Measurements from ENCODE around the gene ITSN2.
"Not testable (repeated sequence)": the region's sequence is repeated elsewhere in the genome, so short reads cannot be mapped to it uniquely, and the experiment has no call there.

ITSN2 gene

DNA sequence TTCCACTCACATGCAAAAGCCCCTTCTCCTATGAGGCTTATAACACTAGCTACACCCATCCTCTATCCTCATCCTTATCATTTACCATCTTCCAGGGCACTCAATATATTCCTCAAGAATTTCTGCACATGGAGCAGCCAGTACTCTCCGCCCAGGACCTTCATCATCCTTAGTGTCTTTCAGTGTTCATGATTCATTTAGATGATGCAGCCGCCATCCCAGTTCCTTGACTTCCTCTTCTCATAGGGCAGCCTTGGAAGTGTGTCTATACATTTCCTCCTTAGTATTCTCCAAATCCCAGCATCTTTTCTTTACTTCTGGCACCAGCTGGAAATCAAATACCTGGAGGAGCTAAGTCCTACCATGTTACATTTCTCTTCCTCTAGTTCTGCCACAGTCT, 3.0 kb upstream of the ITSN2 start:
- DNase-seq (ENCODE audit: low read depth): no peak

DNA sequence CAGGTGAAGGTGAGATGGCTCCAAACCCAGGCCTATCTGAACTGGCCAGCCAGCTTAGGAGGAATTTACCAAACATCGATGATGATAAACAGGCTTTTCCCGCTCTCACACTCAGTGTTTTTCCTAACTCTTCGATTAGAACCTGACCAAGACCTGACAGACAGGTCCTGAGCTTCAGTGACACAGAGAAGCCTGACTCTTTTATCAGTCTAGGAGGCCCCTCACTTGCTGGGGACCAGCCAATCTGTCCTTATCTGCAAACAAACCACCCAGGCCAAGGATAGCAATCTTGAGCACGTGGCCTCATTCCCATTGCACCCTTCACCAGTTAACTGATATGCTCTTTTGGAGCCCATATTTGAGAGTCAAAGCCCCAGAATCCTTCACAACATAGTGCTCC, 1.9 kb upstream of the ITSN2 start:
- no peak for DNase-seq (ENCODE audit: low read depth)

DNA sequence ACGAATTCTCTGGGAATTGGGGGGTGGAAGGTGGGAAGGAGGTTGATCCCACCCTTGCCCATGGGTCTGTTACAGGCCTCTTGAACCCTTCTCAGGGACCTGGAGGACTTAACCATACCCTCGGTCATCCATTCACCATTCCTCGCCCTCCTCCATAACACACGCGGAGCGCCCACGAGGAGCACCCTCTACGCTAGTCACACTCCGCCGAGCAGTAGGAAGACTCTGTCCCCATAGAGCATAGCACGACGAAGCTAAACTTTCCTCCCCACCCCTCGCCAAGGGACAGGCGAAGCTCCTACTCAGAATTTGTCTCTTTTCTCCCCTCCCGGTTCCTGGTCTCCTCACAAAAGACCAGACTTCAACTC, 611 bp upstream of the ITSN2 start:
- no peak for DNase-seq (ENCODE audit: low read depth)

DNA sequence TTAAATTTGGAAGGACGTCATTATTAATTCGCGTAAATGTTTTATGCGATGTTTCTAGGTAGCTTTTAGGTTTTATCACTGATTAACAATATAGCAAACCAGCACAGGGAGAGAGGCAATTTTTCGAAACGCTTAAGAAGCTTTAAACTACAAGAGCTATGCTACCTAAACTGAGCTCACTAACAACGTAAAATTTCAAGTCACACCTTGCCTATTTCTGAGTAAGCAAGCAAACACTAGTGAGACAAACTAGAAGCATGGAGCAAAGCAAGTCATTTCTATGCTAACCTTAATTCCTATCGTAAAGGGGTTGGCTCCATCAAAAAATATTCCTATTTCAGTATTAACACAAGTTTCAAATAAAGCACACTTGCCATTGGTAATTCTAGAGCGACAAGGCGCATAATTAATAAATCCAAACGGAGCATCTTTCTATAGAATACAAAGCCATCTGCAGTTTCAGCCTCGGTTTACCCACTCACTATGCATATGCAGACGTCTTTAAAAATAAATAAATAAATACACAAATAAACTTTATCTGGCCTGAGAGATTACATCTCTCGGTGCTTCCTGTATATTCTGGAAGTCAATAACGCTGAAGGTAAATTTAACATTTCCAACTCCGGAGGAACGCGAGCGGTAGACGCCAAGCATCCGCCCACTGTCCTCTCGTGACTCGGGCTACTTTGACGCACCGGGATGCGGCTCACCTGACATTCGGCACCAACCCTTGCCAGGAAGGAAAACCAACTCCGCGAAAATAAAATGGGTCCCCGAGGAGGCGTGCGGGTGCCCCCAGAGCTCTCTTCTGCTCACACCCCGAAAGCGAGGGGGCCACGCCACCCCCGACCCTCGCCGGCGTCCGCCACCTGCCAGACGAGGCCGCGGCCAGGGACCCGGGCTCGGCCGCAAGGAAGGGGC, 947 bp downstream of the ITSN2 start:
- peak; percentile 27 for DNase-seq (ENCODE audit: low read depth)

DNA sequence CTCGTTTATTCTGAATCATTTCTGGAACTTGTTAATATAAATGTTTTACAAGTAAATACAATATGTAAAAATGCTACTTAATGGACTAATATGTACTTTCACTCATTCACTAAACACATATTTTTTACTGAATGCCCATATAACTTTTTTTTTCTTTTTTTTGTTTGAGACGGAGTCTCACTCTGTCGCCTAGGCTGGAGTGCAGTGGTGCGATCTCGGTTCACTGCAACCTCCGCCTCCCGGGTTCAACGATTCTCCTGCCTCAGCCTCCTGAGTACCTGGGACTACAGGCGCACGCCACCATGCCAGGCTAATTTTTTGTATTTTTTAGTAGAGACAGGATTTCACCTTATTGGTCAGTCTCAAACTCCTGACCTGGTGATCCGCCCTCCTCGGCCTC, 2.6 kb downstream of the ITSN2 start:
- not testable (repeated sequence) for DNase-seq (ENCODE audit: low read depth)

DNA sequence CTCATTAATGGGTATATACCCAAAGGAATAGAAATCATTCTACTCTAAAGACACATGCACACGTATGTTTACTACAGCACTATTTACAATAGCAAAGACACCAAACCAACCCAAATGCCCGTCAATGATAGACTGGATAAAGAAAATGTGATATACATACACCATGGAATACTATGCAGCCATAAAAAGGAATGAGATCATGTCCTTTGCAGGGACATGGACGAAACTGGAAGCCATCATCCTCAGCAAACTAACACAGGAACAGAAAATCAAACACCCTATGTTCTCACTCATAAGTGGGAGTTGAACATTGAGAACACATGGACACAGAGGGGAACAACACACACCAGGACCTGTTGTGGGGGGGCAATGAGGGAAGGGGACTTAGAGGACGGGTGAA, 3.2 kb downstream of the ITSN2 start:
- DNase-seq (ENCODE audit: low read depth): not testable (repeated sequence)

DNA sequence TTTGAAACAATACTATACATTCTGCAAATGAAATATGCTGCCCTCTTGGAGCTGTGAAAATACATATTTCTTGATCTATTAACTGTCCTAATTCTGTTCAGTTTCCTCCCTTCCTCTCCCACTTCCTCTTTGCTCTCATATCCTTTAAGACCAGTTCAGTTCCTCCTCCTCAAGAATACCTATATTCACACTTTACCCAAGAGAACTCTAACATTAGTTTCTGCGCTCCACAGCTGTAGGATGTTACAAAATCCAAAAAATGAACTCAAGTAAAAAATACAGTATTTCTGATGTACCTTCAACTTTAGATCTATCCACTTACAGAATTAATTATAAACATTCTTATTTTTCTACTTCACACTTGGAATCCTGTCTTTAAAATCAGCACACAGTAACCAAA, 5.4 kb downstream of the ITSN2 start:
- no peak for DNase-seq (ENCODE audit: low read depth)

DNA sequence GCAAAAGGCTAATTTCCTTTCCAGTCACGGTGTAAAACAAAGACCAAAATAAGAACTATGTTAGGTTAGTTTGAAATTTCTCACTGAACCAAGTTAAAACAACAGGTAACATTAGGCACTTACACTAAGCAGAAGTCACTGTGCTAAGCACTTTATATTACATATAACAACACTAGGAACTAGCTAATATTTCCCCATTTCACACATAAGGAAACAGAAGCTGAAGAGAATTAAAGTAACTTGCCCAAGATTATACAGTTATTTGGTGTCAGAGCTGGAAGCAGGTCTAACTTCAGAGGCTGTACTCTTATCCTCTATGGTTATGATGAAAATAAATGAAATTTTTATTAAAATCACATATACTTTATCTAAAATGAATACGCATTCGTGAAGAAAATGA, 5.9 kb downstream of the ITSN2 start:
- no peak for DNase-seq (ENCODE audit: low read depth)

DNA sequence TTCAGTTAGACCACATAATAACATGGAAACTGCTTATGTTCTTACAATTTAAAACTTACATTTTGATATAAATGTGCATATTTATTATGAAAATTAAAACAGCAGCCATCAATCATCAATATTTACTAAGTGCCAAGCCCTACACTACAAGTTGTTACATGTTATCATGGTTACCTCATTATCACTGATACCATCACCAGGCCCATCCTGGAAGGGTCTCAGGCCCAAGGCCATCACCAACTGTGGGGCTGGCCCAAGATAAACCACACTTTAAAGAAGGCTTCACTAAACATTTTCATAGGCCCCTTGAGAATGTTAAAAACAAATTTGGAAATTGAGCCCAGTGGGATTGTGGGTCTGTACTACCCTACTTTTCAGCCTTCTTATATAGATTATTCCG, 6.4 kb downstream of the ITSN2 start:
- DNase-seq (ENCODE audit: low read depth): no peak

DNA sequence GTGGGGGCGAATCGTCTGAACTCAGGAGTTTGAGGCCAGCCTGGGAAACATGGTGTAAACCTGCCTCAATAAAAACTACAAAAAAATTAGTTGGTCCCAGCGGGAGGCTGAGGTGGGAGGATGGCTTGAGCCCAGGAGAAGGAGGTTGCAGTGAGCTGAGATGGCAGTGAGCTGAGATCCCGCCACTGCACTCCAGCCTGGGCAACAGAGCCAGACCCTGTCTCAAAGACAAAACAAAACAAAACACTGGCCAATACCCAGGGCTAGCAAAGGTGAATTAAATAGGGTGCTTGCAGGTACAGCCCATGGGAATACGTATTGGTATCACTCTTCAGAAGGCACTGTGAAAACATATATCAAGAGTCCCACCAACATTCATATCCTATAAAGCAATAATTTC, 7.0 kb downstream of the ITSN2 start:
- DNase-seq (ENCODE audit: low read depth): no peak

DNA sequence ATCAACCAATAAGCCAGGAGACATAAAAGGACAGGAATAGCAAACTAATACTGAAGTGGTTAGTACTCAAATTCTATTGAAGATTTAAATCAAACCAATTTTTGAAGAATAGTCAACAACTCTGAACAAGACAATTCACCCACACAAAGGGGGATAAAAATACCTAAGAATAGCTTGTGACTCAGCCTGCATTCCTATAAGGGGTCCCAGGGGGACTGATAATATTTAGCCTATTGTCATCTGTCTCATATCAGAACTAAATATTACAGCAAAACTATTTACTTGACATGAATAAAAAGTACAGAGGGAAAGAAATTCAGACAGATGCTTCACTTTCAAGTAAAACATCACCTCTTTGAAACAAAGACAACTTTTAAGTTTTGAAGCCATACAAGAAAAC, 7.7 kb downstream of the ITSN2 start:
- no peak for DNase-seq (ENCODE audit: low read depth)

DNA sequence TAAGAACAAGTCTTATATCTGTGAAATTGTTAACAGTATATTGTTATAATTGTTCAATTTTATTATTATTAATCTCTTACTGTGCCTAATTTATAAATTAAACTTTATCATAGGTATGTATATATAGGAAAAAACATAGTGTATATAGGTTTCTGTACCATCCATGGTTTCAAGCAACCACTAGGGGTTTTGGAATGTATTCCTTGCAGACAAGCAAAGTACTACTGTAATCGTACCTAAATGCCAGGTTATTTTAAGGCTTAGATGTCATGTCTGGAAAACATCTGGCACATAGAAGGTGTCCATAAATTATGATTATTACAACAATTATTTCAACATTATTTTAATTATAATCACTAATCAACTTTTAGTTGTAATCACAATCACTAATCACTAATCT, 8.4 kb downstream of the ITSN2 start:
- DNase-seq (ENCODE audit: low read depth): no peak

DNA sequence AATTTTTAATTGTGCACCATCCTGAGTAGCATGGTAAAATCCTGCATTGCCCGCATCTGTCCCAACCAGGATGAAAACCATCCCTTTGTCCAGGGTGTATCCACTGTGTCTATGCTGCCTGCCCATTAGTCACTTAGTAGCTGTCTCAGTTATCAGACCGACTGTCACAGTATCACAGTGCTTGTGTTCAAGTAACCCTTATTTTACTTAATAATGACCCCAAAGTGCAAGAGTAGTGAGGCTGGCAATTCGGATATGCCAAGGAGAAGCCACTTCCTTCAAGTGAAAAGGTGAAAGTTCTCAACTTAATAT, 8.8 kb downstream of the ITSN2 start:
- DNase-seq (ENCODE audit: low read depth): no peak

DNA sequence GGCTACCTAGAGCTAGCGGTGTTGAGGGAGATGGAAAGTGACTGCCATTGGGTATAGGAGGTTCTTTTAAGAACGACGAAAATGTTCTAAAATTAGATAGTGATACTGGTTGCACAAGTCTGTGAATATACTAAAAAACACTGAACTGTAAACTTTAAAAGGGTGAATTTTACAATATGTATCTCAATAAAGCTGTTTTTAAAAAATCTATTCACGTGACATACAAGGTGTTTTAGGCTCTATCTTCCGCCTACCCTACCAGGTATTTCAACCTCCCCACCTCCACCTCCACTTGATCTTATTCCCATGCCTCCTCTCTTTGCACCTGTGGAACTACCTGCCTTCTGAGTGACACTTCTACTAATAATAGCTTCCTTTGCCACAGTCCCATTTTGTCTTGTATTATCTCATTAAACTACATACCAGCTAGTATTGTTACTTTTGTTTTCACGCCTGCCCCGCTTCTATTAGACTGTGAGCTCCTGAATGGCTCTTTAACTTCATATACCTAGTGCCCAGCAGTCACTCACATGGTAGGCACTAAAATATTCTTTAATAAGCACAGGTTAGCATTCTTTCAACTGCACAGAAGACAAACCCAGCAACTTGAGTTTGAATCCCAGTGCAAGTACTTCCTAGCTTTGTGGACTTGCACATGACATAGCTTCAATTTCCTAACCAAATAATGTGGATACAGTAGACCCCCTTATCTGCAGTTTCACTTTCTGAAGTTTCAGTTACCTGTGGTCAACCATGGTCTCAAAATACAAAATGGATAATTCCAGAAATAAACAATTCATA, 9.3 kb downstream of the ITSN2 start:
- no peak for DNase-seq (ENCODE audit: low read depth)

DNA sequence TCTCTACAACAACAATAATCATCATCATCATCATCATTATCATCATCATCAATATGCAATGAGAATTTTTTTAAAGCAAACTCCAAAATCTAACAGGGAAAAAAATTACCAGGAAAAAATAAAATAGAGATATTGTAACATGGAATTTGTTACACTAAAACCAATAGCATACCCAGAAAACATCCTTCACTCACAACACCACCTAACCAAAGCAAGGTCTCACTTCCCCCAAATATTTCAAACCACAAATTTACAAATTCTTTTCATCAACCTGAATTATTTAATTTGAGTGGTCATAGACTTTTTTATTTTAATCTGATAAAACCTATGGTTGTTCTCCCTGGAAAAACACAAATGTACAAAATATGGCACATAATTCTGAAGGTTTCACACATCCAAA, 11.2 kb downstream of the ITSN2 start:
- no peak for DNase-seq (ENCODE audit: low read depth)

DNA sequence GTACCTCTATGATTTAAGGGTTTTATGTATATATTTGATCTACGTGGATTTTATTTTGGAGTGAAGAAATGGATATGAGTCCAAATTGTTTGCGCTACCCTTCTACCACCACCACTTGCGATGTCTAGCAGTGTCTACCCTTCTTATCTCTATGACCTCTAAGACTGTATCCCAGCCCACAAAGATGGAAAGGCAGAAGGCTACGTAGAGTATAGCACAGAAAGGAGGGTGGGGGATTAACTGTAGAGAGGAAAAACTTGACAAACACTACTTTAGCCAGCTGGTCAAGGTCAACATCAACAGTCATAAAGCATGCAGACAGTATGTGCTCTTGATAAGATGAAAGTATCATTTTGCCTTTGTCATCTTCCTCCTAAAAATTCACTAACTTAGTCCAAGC, 14.4 kb downstream of the ITSN2 start:
- DNase-seq (ENCODE audit: low read depth): no peak

DNA sequence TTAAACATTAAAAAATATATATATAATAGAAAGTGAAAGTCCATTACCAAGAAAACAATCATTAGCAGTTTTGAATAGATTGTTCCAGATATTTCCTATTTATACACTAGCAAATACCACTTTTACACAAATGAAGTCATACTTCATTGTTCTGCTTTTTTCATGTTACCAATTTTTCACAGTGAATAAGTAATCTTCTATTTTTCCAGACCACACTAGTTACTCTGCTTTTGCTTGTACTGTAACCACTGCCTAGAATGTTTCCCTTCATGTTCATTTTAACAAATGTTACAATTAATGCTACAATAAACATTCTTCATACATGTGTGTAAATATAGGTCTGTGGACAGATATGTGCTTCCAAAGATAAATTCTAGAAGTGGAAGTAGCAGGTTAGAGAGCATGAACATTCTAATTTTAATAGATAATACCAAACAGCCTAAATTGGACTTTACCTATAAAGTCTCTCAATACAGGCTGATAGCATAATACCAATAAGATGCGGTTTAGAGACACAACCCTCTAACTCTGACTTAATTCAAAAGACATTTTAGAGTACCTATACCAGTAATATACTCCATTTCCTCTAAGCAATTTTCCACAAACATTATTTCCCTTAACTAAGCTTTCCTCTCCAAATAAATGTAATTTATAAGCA, 17.0 kb downstream of the ITSN2 start:
- DNase-seq (ENCODE audit: low read depth): no peak

DNA sequence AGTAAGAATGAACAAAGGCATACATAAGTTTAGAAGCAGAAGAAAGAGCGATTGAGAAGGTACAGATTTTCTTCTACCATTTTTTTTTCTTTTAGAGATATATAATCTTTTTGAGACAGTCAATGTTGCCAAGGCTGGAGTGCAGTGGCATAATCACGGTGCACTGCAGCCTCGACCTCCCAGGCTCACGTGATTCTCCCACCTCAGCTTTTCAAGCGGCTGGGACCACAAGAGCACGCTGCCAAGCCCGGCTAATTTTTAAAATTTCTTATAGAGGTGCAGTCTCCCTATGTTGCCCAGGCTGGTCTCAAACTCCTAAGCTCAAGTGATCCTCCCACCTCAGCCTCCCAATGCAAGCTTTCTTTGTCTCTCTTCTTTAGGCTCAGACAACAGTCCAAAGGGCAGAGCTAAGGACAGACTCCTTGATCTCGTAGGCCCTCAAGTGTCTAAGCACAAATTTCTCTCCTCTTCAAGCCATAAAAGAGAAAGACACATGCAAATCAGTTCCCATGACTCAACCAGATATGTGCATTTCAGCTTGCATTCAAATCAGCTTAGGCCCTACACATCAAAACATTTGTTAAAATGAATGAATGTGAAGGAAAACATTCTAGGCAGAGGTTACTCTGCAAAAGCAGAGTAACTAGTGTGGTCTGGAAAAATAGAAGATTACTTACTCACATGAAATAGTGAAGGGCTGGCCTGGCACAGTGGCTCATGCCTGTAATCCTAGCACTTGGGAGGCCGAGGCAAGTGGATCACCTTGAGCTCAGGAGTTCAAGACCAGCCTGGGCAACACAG, 18.0 kb downstream of the ITSN2 start:
- no peak for DNase-seq (ENCODE audit: low read depth)

DNA sequence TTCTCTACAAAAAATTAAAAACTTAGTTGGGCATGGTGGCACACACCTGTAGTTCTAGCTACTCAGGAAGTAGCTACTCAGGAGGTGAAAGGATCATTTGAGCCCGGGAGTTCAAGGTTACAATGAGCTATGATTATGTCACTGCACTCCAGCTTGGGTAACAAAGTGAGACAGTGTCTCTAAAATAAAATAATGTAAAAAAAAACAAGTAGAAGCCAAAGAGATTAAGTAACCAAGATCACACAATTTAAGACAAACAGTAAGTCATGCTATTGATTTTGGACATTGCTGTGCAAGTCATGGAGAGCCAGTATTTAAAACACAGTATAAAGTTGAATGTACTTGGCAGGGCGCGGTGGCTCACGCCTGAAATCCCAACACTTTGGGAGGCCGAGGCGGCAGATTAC, 20.5 kb downstream of the ITSN2 start:
- no peak for DNase-seq (ENCODE audit: low read depth)

DNA sequence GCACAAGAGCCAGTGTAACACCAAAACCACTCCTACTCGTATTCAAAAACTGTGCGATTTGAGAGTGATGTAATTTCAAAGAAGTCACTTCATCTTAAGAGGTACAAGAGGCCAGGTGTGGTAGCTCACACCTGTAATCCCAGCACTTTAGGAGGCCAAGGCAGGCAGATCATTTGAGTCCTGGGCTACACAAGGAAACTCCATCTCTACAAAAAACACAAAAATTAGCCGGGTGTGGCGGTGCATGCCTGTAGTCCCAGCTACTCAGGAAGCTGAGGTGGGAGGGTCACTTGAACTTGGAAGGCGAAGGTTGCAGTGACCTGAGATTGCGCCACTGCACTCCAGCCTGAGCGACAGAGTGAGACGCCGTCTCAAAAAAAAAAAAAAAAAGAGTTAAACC, 21.2 kb downstream of the ITSN2 start:
- not testable (repeated sequence) for DNase-seq (ENCODE audit: low read depth)

DNA sequence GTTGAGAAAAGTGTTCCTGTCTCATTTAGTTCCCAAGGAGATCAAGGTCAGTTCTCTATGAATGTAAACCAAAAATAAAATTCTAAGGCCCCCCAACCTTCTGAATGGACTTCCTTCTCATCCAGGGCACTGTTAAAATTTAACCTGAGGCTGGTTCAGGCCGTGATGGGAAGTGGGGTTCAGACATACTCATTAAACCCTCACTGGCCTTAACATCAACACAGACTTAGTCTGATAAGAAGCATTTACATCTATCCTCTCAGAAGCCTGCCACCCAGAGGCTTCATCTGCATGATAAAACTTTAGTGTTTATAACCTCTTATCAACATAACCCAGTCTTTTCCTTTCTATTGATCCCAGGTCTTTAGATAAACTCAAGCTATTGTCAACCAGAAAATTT, 22.4 kb downstream of the ITSN2 start:
- DNase-seq (ENCODE audit: low read depth): no peak

DNA sequence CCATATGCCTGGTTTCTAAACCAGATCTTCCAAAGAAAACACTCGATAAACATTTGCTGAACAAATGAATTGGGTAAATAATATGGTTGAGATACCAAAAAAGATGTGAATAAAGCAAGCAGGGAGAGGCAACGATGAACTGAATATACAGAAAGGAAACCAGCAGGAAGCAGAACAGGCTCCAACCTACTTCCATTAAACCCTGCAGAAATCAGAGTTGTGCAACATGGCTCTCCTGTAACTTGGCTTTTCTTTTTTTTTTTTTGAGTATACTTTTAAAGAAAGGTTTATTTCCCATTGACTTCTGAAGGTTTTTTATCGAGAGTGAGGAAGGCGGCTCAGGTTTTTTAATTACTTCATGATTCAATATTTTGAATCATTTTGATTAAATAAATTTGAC, 23.5 kb downstream of the ITSN2 start:
- DNase-seq (ENCODE audit: low read depth): no peak
